HFF-Myc (cell line): ENCODE results near the gene FBXO45.

Experiments used
- DNase-seq: peaks from one replicate; pipeline ENCODE4 v3.0.0-alpha.2; 2011; ENCODE audit warnings: low read depth; ENCODE audit errors: extremely low read depth
- H3K4me3 ChIP-seq: replicated peaks from 2 replicates; pipeline ENCODE4 v1.5.1; 2011; ENCODE audit warnings: low read depth, mild to moderate bottlenecking, control low read depth, low read length
- TF ChIP-seq, protein P1 (sequence below): IDR thresholded peaks from 2 replicates; pipeline ENCODE4 v1.5.1; 2012; ENCODE audit warnings: mild to moderate bottlenecking, low read depth, low read length, control low read depth; ENCODE audit errors: missing control alignments

Gene FBXO45

DNA sequence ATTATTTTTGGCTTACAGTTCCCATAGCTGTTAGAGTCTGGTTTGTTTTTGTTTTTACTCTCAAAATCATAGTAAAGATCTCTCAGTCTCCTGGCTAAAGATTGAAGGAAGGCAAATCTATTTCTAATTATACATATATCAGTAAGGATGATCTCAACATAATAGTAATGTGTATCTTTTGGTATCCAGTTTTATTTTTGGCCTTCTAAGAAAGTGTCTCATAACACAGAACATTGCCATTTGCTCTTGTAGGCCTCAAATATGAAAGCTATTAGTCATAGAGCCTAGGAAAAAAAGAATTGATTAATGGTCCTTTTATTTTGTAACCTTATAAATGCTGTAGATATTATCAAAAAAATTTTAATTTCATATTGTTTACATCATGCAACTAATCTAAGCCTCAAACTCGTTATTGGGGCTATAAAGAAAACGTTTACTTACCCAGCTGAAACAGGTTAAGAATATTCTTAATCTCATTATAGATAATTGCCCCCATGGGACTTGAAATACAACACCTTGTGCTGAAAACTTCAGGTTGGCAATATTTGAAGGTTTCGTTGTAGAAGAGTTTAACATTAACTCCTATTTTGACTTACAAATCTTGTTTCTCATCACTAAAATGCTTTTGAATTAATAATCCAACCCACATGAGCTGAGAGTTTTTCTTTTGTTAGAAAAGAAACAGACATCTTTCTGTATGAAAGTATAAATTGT is 16.7 kb downstream of the FBXO45 start:
- no peak overlapping the region for H3K4me3 ChIP-seq
- no peak for DNase-seq
- TF ChIP-seq, protein P1, sequence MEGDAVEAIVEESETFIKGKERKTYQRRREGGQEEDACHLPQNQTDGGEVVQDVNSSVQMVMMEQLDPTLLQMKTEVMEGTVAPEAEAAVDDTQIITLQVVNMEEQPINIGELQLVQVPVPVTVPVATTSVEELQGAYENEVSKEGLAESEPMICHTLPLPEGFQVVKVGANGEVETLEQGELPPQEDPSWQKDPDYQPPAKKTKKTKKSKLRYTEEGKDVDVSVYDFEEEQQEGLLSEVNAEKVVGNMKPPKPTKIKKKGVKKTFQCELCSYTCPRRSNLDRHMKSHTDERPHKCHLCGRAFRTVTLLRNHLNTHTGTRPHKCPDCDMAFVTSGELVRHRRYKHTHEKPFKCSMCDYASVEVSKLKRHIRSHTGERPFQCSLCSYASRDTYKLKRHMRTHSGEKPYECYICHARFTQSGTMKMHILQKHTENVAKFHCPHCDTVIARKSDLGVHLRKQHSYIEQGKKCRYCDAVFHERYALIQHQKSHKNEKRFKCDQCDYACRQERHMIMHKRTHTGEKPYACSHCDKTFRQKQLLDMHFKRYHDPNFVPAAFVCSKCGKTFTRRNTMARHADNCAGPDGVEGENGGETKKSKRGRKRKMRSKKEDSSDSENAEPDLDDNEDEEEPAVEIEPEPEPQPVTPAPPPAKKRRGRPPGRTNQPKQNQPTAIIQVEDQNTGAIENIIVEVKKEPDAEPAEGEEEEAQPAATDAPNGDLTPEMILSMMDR: no peak

DNA sequence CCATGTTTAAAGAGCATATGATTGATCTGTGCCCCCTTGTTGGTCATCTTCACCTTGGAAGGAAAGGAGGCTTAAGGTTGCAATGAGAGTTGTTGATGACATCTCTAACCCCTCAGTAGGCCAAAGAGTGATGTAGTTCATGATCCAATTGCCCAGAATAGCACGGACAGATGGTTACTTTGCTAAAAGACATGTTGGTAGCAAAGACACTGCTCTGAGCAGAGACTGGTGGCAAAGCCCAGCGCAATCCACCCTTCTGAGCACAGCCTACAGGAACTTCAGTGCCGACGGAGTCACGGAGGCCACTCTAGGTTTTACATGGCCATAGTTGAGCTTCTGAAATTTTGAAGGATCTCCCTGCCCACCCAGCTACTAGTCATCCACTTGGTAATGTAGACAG is 21.8 kb downstream of the FBXO45 start:
- no peak overlapping the region for H3K4me3 ChIP-seq
- TF ChIP-seq, protein P1: no peak
- no peak for DNase-seq

DNA sequence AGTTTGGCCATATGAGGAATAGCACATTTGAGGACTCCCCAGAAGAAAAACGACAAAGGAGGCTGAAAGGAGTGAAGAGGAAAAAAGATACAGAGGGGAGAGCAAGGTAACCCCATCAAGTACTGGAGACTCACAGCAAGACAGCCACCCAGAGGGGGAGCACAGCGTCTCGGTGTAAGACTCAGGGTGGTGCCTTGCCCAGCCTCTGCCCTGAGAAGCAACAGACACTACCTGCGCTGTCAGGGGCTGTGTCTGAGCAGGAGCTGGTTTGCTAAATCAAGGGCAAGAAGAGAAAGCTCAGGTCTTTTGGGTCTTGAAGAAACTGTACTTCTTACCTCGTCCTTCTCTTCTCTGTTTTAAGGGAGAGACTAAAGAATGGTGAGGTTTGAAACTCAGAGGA is 27.9 kb downstream of the FBXO45 start:
- H3K4me3 ChIP-seq: no peak overlapping the region
- TF ChIP-seq, protein P1: no peak
- no peak for DNase-seq

DNA sequence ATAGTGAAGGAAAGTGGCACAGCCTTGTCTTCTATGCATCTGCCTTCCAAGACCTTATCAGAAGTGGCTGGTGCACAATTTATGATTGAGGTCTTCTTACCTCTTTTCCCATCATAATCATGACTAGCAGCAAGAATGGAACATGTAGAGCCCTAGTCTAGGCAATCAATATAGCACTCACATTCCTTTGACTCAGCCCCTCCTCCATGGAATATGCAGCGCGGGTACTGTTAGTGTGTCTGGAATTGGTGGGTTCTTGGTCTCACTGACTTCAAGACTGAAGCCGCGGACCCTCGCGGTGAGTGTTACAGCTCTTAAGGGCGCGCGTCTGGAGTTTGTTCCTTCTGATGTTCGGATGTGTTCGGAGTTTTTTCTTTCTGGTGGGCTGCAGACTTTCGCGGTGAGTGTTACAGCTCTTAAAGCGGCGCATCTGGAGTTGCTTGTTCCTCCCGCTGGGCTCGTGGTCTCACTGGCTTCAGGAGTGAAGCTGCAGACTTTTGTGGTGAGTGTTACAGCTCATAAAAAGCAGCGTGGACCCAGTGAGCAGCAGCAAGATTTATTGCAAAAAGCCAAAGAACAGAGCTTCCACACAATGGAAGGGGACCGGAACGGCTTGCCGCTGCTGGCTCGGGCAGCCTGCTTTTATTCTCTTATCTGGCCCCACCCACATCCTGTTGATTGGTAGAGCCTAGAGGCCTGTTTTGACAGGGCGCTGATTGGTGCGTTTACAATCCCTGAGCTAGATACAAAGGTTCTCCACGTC is 29.7 kb downstream of the FBXO45 start:
- H3K4me3 ChIP-seq: peak overlapping the region; percentile 38
- peak; percentile 1 for DNase-seq

DNA sequence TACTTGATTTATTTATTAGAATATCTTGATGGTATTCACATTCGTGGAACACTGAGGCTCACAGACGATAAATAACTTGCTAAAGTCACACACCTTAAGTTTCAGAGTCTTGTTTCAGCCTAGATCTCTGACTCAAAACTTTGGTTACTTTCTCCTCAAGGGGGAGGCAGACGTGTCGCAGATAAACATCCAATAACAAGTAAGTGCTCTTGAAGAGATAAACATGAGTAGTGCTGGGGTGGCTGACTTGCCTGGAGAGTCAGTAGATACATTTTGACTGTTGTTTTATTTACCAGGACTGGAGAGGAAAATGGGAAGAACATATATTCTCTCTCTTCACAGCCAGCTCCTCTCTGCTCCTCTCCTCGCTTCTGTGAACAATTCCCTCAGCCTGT is 31.3 kb downstream of the FBXO45 start:
- DNase-seq: no peak
- no peak overlapping the region for H3K4me3 ChIP-seq
- TF ChIP-seq, protein P1: no peak

DNA sequence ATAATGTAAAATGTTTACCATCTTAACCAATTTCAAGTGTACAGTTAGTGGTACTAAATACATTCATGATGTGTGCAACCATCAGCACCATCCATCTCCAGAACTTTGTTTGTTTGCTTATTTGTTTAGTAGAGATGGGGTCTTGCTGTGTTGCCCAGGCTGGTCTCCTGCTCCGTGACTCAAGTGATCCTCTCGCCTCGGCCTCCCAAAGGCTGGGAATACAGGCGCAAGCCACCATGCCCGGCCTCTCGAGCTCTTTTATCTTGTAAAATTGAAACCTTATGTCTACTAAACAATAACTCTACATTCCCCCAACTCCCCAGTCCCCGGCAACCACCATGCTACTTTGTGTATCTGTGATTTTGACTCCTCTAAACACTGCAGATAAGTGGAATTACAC is 31.9 kb downstream of the FBXO45 start:
- H3K4me3 ChIP-seq: no peak overlapping the region
- TF ChIP-seq, protein P1: no peak
- DNase-seq: no peak

DNA sequence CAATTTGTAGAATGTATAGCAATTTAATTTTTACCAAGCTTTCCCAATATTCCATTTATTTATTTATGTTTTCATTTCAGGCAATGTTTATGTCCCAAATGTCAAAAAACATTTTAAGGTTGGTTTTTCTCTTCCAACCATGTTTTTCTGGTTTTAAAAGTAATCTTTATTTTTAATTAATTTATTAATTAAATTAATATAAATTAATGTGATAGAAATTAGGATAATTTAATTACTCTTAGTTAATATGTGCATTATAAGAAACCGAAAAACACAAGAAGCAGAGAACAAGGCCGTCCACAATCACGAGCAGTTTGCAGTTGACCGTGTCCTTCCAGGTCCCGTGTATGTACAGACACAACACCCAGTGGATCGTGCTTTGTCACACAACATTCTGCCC is 34.2 kb downstream of the FBXO45 start:
- TF ChIP-seq, protein P1: no peak
- no peak overlapping the region for H3K4me3 ChIP-seq
- DNase-seq: no peak
